Activated CD8-positive, alpha-beta T cell treated with anti-CD3 and anti-CD28 coated beads, Interleukin-2, amount 10 ng/mL, durations not matched to agents 7 days and 5 days (primary cell): Measurements from ENCODE around the gene ACO2. TPM values are rescaled to one million over a fixed set of nuclear protein-coding genes. Genes with fewer than 3 reads are reported as not detected.
A peak's percentile ranks its signal among the peaks of the same experiment; 100 is the strongest.

Experiments used
- ATAC-seq: fragments of 150-1000 bp; cut with Tn5 transposase; one replicate; pipeline ENCODE4 v1.10.0; 2021; ENCODE audit warnings: moderate library complexity
- CTCF ChIA-PET: fragments of 350-600 bp; sonication (Branson Sonifier 250); formaldehyde crosslinking; loops from one replicate; lab custom pipeline; 2021; ENCODE audit warnings: antibody characterized with exemption; lab: Charles Lee
- POLR2A ChIA-PET: fragments of 350-600 bp; sonication (Branson Sonifier 250); formaldehyde crosslinking; loops from one replicate; lab custom pipeline; 2021; ENCODE audit warnings: antibody characterized with exemption; lab: Charles Lee
- DNase-seq: peaks from one replicate; pipeline ENCODE4 v3.0.0-alpha.2; 2020
- H3K27ac Mint-ChIP-seq: one replicate; pipeline ENCODE4 v1.8.0; 2021; ENCODE audit warnings: mild to moderate bottlenecking, mixed read lengths
- H3K27me3 Mint-ChIP-seq: one replicate; pipeline ENCODE4 v1.8.0; 2021; ENCODE audit warnings: low read depth, mixed read lengths
- H3K36me3 Mint-ChIP-seq: one replicate; pipeline ENCODE4 v1.8.0; 2021; ENCODE audit warnings: low read depth, mixed read lengths
- H3K4me1 Mint-ChIP-seq: one replicate; pipeline ENCODE4 v1.8.0; 2021; ENCODE audit warnings: low read depth, mixed read lengths
- H3K4me3 Mint-ChIP-seq: one replicate; pipeline ENCODE4 v1.8.0; 2021; ENCODE audit warnings: mild to moderate bottlenecking, mixed read lengths
- H3K9me3 Mint-ChIP-seq: one replicate; pipeline ENCODE4 v1.8.0; 2022; ENCODE audit warnings: mixed read lengths; ENCODE audit not compliant: insufficient read depth
- total RNA-seq, 2 experiments: library from RNA; stranded (reverse); gene quantifications; one replicate each; pipeline ENCODE4 v1.2.3, GENCODE V29; 2021

ACO2 gene
- total RNA-seq, 2 experiments from 2014 or later = 91.8 to 97.1 TPM

- peaks cover 2% of the 10 kb centered on the region for H3K4me1 Mint-ChIP-seq
- H3K4me3 Mint-ChIP-seq = no peak overlapping the region
- ChIA-PET CTCF (no interaction called here), POLR2A (interaction anchor here (0.8 kb wide), 1 partner anchor 23 kb away, joined by 3 read pairs; the partner anchor contains the start of gene ACO2)
- no peaks in the 10 kb centered on the region for H3K27me3 Mint-ChIP-seq
- DNase-seq (no peak), ATAC-seq (no peak)
- H3K36me3 Mint-ChIP-seq = no peaks in the 10 kb centered on the region
- H3K27ac Mint-ChIP-seq = no peak overlapping the region
- H3K9me3 Mint-ChIP-seq = no peaks in the 10 kb centered on the region
Observed at GRCh38 chr22:41491374-41492100, 22.6 kb downstream of the ACO2 start.

GRCh38 chr22:41498303-41498835, 29.5 kb downstream of the ACO2 start:
- Mint-ChIP-seq H3K9me3 (no peaks in the 10 kb centered on the region), H3K4me3 (no peak overlapping the region), H3K4me1 (no peaks in the 10 kb centered on the region), H3K36me3 (peaks cover 15% of the 10 kb centered on the region), H3K27ac (no peak overlapping the region), H3K27me3 (no peaks in the 10 kb centered on the region)
- ChIA-PET CTCF (interaction anchor here (1.3 to 4.0 kb wide), 2 partner anchors 28 to 95 kb away, joined by 3 to 39 read pairs; no protein-coding TSS in a partner anchor), POLR2A (no interaction called here)
- ATAC-seq (no peak), DNase-seq (no peak)

GRCh38 chr22:41499624-41500280, 30.8 kb downstream of the ACO2 start:
- DNase-seq (no peak), ATAC-seq (no peak)
- CTCF ChIA-PET = interaction anchor here (1.2 to 4.0 kb wide), 5 partner anchors 11 to 96 kb away, joined by 3 to 39 read pairs (median 7); partner anchors contain the start of genes ACO2, PHF5A and TOB2
- Mint-ChIP-seq H3K9me3 (no peaks in the 10 kb centered on the region), H3K36me3 (peaks cover 17% of the 10 kb centered on the region), H3K4me1 (no peaks in the 10 kb centered on the region), H3K27ac (peak overlapping the region; percentile 2), H3K27me3 (no peaks in the 10 kb centered on the region), H3K4me3 (no peak overlapping the region)
- POLR2A ChIA-PET = no interaction called here

GRCh38 chr22:41500303-41500702, 31.4 kb downstream of the ACO2 start:
- no peak overlapping the region for H3K27ac Mint-ChIP-seq
- H3K9me3 Mint-ChIP-seq = no peaks in the 10 kb centered on the region
- peaks cover 17% of the 10 kb centered on the region for H3K36me3 Mint-ChIP-seq
- CTCF ChIA-PET = interaction anchor here (1.0 to 4.0 kb wide), 6 partner anchors 10 to 97 kb away, joined by 3 to 39 read pairs (median 5); partner anchors contain the start of genes ACO2, PHF5A and TOB2
- DNase-seq (no peak), ATAC-seq (no peak)
- POLR2A ChIA-PET = no interaction called here
- no peaks in the 10 kb centered on the region for H3K27me3 Mint-ChIP-seq
- no peak overlapping the region for H3K4me3 Mint-ChIP-seq
- no peaks in the 10 kb centered on the region for H3K4me1 Mint-ChIP-seq

- ATAC-seq = peak; percentile 71
- Mint-ChIP-seq H3K36me3 (peaks cover 20% of the 10 kb centered on the region), H3K4me1 (no peaks in the 10 kb centered on the region), H3K27ac (no peak overlapping the region), H3K27me3 (no peaks in the 10 kb centered on the region), H3K4me3 (no peak overlapping the region), H3K9me3 (no peaks in the 10 kb centered on the region)
- CTCF ChIA-PET = interaction anchor here (1.0 to 4.0 kb wide), 8 partner anchors 11 to 101 kb away, joined by 3 to 39 read pairs (median 4); partner anchors contain the start of genes ACO2, PHF5A and TOB2
- POLR2A ChIA-PET = no interaction called here
- DNase-seq = peak; percentile 32
Observed at GRCh38 chr22:41501209-41501608, 32.3 kb downstream of the ACO2 start.

- Mint-ChIP-seq H3K27ac (no peak overlapping the region), H3K36me3 (peaks cover 23% of the 10 kb centered on the region), H3K4me3 (no peak overlapping the region), H3K27me3 (no peaks in the 10 kb centered on the region), H3K4me1 (no peaks in the 10 kb centered on the region), H3K9me3 (no peaks in the 10 kb centered on the region)
- ATAC-seq = no peak
- POLR2A ChIA-PET = no interaction called here
- CTCF ChIA-PET = interaction anchor here (1.0 to 2.7 kb wide), 3 partner anchors 14 to 101 kb away, joined by 4 to 8 read pairs (median 7); no protein-coding TSS in a partner anchor
- no peak for DNase-seq
Observed at GRCh38 chr22:41504397-41504796, 35.5 kb downstream of the ACO2 start.

- ATAC-seq = no peak
Observed at GRCh38 chr22:41504816-41505215, 35.9 kb downstream of the ACO2 start.

GRCh38 chr22:41505511-41506220, 36.7 kb downstream of the ACO2 start:
- Mint-ChIP-seq H3K4me3 (no peak overlapping the region), H3K27me3 (no peaks in the 10 kb centered on the region), H3K9me3 (no peaks in the 10 kb centered on the region), H3K27ac (no peak overlapping the region), H3K4me1 (no peaks in the 10 kb centered on the region), H3K36me3 (peaks cover 25% of the 10 kb centered on the region)
- POLR2A ChIA-PET = interaction anchor here (1.3 kb wide), 1 partner anchor 59 kb away, joined by 3 read pairs; the partner anchor contains the start of gene TOB2
- no peak for DNase-seq
- ATAC-seq = no peak
- CTCF ChIA-PET = interaction anchor here (1.0 to 2.7 kb wide), 3 partner anchors 12 to 102 kb away, joined by 4 to 8 read pairs (median 7); no protein-coding TSS in a partner anchor

More at GRCh38 chr22:41504816-41505215, 35.9 kb downstream of the ACO2 start:
- no peak overlapping the region for H3K4me3 Mint-ChIP-seq
- H3K27me3 Mint-ChIP-seq = no peaks in the 10 kb centered on the region
- POLR2A ChIA-PET = no interaction called here
- no peaks in the 10 kb centered on the region for H3K9me3 Mint-ChIP-seq
- peaks cover 22% of the 10 kb centered on the region for H3K36me3 Mint-ChIP-seq
- H3K27ac Mint-ChIP-seq = peak overlapping the region; percentile 47
- no peaks in the 10 kb centered on the region for H3K4me1 Mint-ChIP-seq
- CTCF ChIA-PET = interaction anchor here (1.0 to 2.7 kb wide), 3 partner anchors 13 to 101 kb away, joined by 4 to 8 read pairs (median 7); no protein-coding TSS in a partner anchor
- no peak for DNase-seq

GRCh38 chr22:41507330-41508063, 38.6 kb downstream of the ACO2 start:
- Mint-ChIP-seq H3K36me3 (peaks cover 16% of the 10 kb centered on the region), H3K27ac (no peak overlapping the region), H3K9me3 (no peaks in the 10 kb centered on the region), H3K27me3 (no peaks in the 10 kb centered on the region), H3K4me3 (no peak overlapping the region), H3K4me1 (no peaks in the 10 kb centered on the region)
- POLR2A ChIA-PET = no interaction called here
- DNase-seq = no peak
- ATAC-seq = no peak
- CTCF ChIA-PET = interaction anchor here (0.8 kb wide), 1 partner anchor 10 kb away, joined by 4 read pairs; no protein-coding TSS in a partner anchor

- peaks cover 24% of the 10 kb centered on the region for H3K36me3 Mint-ChIP-seq
- POLR2A ChIA-PET = no interaction called here
- H3K4me1 Mint-ChIP-seq = no peaks in the 10 kb centered on the region
- no peaks in the 10 kb centered on the region for H3K27me3 Mint-ChIP-seq
- CTCF ChIA-PET = interaction anchor here (0.8 kb wide), 1 partner anchor 271 kb away, joined by 3 read pairs; no protein-coding TSS in a partner anchor
- DNase-seq = no peak
- ATAC-seq = no peak
- no peak overlapping the region for H3K4me3 Mint-ChIP-seq
- H3K9me3 Mint-ChIP-seq = no peaks in the 10 kb centered on the region
- H3K27ac Mint-ChIP-seq = no peak overlapping the region
Observed at GRCh38 chr22:41508770-41509170, 39.9 kb downstream of the ACO2 start.
